PC-3 (cell line): ENCODE data around the gene C6orf47. TPM values are rescaled to one million over a fixed set of nuclear protein-coding genes. Genes with fewer than 3 reads are reported as not detected.

Source experiments
- ATAC-seq: fragments of 200-7000 bp; cut with Tn5 transposase; 2 replicates; pipeline ENCODE4 v1.9.1; 2020; ENCODE audit warnings: mild to moderate bottlenecking, moderate library complexity
- BruUV-seq: library from RNA; stranded (reverse); fragments of 400-500 nt; replicated peaks from 2 replicates; lab custom pipeline; 2021; lab: Mats Ljungman, UMichigan
- CTCF ChIA-PET: fragments of 300-600 bp; sonication (Branson Sonifier 250); formaldehyde crosslinking; loops from one replicate; lab custom pipeline; 2022; ENCODE audit warnings: antibody characterized with exemption; lab: Charles Lee
- POLR2A ChIA-PET: fragments of 300-600 bp; sonication (Branson Sonifier 250); formaldehyde crosslinking; loops from one replicate; lab custom pipeline; 2022; ENCODE audit warnings: antibody characterized with exemption; ENCODE audit not compliant: unreplicated experiment; lab: Charles Lee
- DNase-seq: peaks from one replicate; pipeline ENCODE4 v3.0.0-alpha.2; 2015
- H2AFZ ChIP-seq: fragments of 300-600 bp; sonication (generic); 2 replicates; pipeline ENCODE4 v1.6.0; 2016; ENCODE audit warnings: antibody characterized with exemption, low read length
- H3F3A ChIP-seq: fragments of 300-600 bp; sonication (generic); one replicate; pipeline ENCODE4 v1.6.0; 2017; ENCODE audit warnings: antibody characterized with exemption, low read length, control low read depth, mild to moderate bottlenecking; ENCODE audit not compliant: unreplicated experiment
- H3K27ac ChIP-seq: fragments of 300-600 bp; sonication (generic); 2 replicates; pipeline ENCODE4 v1.5.1; 2016; ENCODE audit warnings: mild to moderate bottlenecking, low read length
- H3K27me3 ChIP-seq: fragments of 300-600 bp; sonication (generic); 2 replicates; pipeline ENCODE4 v1.6.1; 2016; ENCODE audit warnings: low read length, mixed read lengths
- H3K36me3 ChIP-seq: fragments of 300-600 bp; sonication (generic); 2 replicates; pipeline ENCODE4 v1.6.1; 2016; ENCODE audit warnings: low read depth, mixed run types, low read length, mixed read lengths
- H3K4me1 ChIP-seq: fragments of 300-600 bp; sonication (generic); 2 replicates; pipeline ENCODE4 v1.5.1; 2016; ENCODE audit warnings: low read length; ENCODE audit not compliant: insufficient read depth
- H3K4me2 ChIP-seq: fragments of 300-600 bp; sonication (generic); 2 replicates; pipeline ENCODE4 v1.6.0; 2016; ENCODE audit warnings: low read length
- H3K4me3 ChIP-seq: fragments of 300-600 bp; sonication (generic); 2 replicates; pipeline ENCODE4 v1.5.1; 2016; ENCODE audit warnings: mild to moderate bottlenecking, low read length, mixed read lengths
- H3K79me2 ChIP-seq: fragments of 300-600 bp; sonication (generic); 2 replicates; pipeline ENCODE4 v1.6.1; 2017; ENCODE audit warnings: low read length, mixed read lengths
- H3K9ac ChIP-seq: fragments of 300-600 bp; sonication (generic); 2 replicates; pipeline ENCODE4 v1.6.0; 2016; ENCODE audit warnings: mild to moderate bottlenecking, low read length
- H3K9me2 ChIP-seq: fragments of 300-600 bp; sonication (generic); replicated peaks from 2 replicates; pipeline ENCODE4 v1.6.1; 2016; ENCODE audit warnings: mixed run types, low read length, mixed read lengths
- H3K9me3 ChIP-seq: fragments of 300-600 bp; sonication (generic); 2 replicates; pipeline ENCODE4 v1.6.1; 2016; ENCODE audit warnings: low read length, mixed read lengths
- H4K20me1 ChIP-seq: fragments of 300-600 bp; sonication (generic); 2 replicates; pipeline ENCODE4 v1.6.1; 2016; ENCODE audit warnings: low read length, mixed read lengths
- CTCF ChIP-seq: fragments of 300-600 bp; sonication (generic); conservative IDR thresholded peaks from 2 replicates; pipeline ENCODE4 v1.5.1; 2017; ENCODE audit warnings: antibody characterized with exemption, low read depth, mild to moderate bottlenecking, low read length
- EZH2 ChIP-seq: fragments of 300-600 bp; sonication (generic); IDR thresholded peaks from one replicate; pipeline ENCODE4 v1.6.1; 2017; ENCODE audit warnings: antibody characterized with exemption, mild to moderate bottlenecking, low read length; ENCODE audit not compliant: unreplicated experiment
- EZH2phosphoT487 ChIP-seq: fragments of 300-600 bp; sonication (generic); IDR thresholded peaks from 2 replicates; pipeline ENCODE4 v1.6.1; 2018; ENCODE audit warnings: mild to moderate bottlenecking, antibody characterized with exemption, low read length, borderline replicate concordance
- intact Hi-C: fragments of 100-400 bp; cut with micrococcal nuclease; formaldehyde crosslinking; loops from 2 replicates; pipeline ENCODE4 v1.9.0; 2023
- total RNA-seq: library from RNA; depleted of rRNA; stranded (reverse); fragments of >200 nt; gene quantifications from 2 replicates; pipeline ENCODE4 v1.2.3, GENCODE V29; 2014

Gene C6orf47
- total RNA-seq, 1 experiment from 2014 or later, result 26.3 TPM

DNA sequence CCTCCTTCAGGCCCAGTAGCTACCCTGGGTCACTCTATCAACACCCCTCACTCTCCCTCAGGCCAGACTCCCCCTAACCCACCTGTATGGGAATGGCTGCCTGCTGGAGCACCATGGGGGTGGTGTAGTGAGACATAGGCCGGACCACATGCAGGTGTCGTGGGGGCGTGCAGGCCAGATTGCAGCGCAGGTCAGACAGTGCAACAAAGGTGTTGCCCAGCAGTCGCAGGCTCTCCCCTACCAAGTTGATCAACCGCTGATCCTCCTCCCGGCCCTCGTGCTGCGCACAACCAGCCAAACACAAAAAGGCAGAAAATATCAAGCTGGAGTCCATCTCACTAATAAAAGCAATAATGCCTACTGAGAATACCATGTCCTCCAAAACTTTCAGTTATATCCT is 15.3 kb downstream of the C6orf47 start:
- ATAC-seq, result no peak
- BruUV-seq, result no TSS peak
- Histone ChIP-seq H3K36me3 (peaks cover 53% of the 10 kb centered on the region), H3F3A (no peaks in the 10 kb centered on the region), H3K27ac (no peak overlapping the region), H3K4me1 (no peaks in the 10 kb centered on the region), H3K4me3 (no peak overlapping the region), H3K4me2 (no peak overlapping the region), H3K79me2 (peaks cover 15% of the 10 kb centered on the region), H3K9me3 (no peaks in the 10 kb centered on the region), H3K9ac (no peak overlapping the region), H2AFZ (no peak overlapping the region), H4K20me1 (no peaks in the 10 kb centered on the region; the same call in 1 of the 2 replicates), H3K9me2 (no peaks in the 10 kb centered on the region), H3K27me3 (no peaks in the 10 kb centered on the region)
- intact Hi-C loops, result no loop called here
- DNase-seq, result no peak
- TF ChIP-seq EZH2phosphoT487 (no peak), CTCF (no peak), EZH2 (no peak)
- ChIA-PET POLR2A (no interaction called here), CTCF (no interaction called here)

DNA sequence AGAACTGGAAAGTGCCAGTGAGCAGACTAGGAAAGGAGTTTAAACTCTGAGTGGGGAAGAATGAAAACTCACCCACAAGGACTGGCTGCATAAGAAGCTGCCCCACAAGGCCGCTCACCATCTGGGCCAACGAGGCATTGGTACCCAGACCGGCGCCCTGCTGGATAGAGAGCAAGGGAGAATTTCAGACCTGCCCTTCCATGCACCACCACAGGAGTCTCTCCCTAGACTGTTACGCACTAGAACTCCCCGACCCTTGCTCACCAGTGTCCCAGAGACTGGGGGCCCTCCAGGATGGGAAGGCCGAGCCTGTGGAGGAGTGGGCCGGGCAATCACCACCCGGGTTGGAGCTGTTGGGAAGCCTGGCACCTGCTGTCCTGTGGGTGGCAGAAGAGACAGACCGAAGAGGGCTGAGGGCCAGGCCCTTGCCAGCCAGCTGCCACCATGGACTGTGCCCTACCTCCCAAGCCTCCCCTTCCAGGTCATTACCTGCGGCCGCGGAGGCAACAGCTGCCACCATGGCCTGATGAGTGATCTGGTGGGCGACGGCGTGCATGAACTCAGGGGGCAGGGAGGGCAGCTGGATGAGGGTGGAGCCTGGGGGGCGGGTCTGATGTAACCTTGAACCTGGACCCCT is 16.6 kb downstream of the C6orf47 start:
- H3K4me2 ChIP-seq, result no peak overlapping the region
- no peaks in the 10 kb centered on the region for H3K27me3 ChIP-seq
- no peaks in the 10 kb centered on the region for H3K9me2 ChIP-seq
- intact Hi-C loops, result no loop called here
- no peaks in the 10 kb centered on the region for H3K4me1 ChIP-seq
- no peaks in the 10 kb centered on the region for H3K9me3 ChIP-seq
- ChIA-PET POLR2A (interaction anchor here (0.6 kb wide), 2 partner anchors 8 to 74 kb away, joined by 3 to 14 read pairs; partner anchors contain the start of gene BAG6), CTCF (no interaction called here)
- no peak overlapping the region for H3K27ac ChIP-seq
- no peak overlapping the region for H3K9ac ChIP-seq
- BruUV-seq, result no TSS peak
- no peak overlapping the region for H2AFZ ChIP-seq
- H3K36me3 ChIP-seq, result peaks cover 44% of the 10 kb centered on the region
- DNase-seq, result no peak
- H3F3A ChIP-seq, result peaks cover 7% of the 10 kb centered on the region
- ATAC-seq, result no peak; the same call in 1 of the 2 replicates
- no peak for TF ChIP-seq EZH2phosphoT487
- 0 out of 2 replicates have a peak, but pooled peaks have one; percentile 11 for TF ChIP-seq CTCF
- H3K4me3 ChIP-seq, result no peak overlapping the region
- peaks cover 2% of the 10 kb centered on the region for H3K79me2 ChIP-seq
- no peaks in the 10 kb centered on the region for H4K20me1 ChIP-seq
